ENCODE measurements around the gene CRIM1. TPM values are rescaled to one million over a fixed set of nuclear protein-coding genes. Genes with fewer than 3 reads are reported as not detected.
A peak's percentile ranks its signal among the peaks of the same experiment; 100 is the strongest.

CRIM1 gene
- total RNA-seq, 1 experiment from 2014 or later = 133 TPM

GRCh38 chr2:36329746-36330472, 25.7 kb upstream of the CRIM1 start:
- peak in 1 of 2 experiments; percentile 94 for DNase-seq
- peaks cover 38% of the 10 kb centered on the region for H3K4me1 ChIP-seq (replicated peaks; ENCODE audit: insufficient read depth)
- H4K20me1 ChIP-seq (ENCODE audit: insufficient read depth) = no peaks in the 10 kb centered on the region
- H3K27me3 ChIP-seq (ENCODE audit: insufficient read depth, low read depth) = no peaks in the 10 kb centered on the region
- TF ChIP-seq CTCF (conservative IDR thresholded peaks at IDR 0.05) = no peak
- TF ChIP-seq EZH2 (IDR thresholded peaks at IDR 0.05; ENCODE audit: low read depth) = no peak
- intact Hi-C loops (cut with micrococcal nuclease; ENCODE audit: unreplicated experiment) = loop anchor here (5.0 kb wide), 1 partner anchor 232 kb away; no protein-coding TSS in a partner anchor
- no peaks in the 10 kb centered on the region for H3K36me3 ChIP-seq (ENCODE audit: low read depth)
- H3K4me2 ChIP-seq = peak overlapping the region; percentile 9
- peak overlapping the region; percentile 61 for H3K27ac ChIP-seq
- no peak overlapping the region for H3K4me3 ChIP-seq
- no peaks in the 10 kb centered on the region for H3F3A ChIP-seq (ENCODE audit: insufficient read depth, low read depth)
- H3K9me3 ChIP-seq (ENCODE audit: insufficient read depth, low read depth) = no peaks in the 10 kb centered on the region
- H3K9me2 ChIP-seq (ENCODE audit: insufficient read depth) = no peaks in the 10 kb centered on the region
- H2AFZ ChIP-seq = no peak overlapping the region
- CTCF ChIA-PET = no interaction called here
- BruUV-seq (replicated peaks) = no TSS peak
- H3K79me2 ChIP-seq (ENCODE audit: low read depth) = no peaks in the 10 kb centered on the region
- POLR2A ChIA-PET (ENCODE audit: unreplicated experiment) = interaction anchor here (0.6 kb wide), 1 partner anchor 289 kb away, joined by 6 read pairs; no protein-coding TSS in a partner anchor

- H2AFZ ChIP-seq = peak overlapping the region; percentile 20; the same call in 1 of the 2 replicates
- H3K9me3 ChIP-seq (ENCODE audit: insufficient read depth, low read depth) = no peaks in the 10 kb centered on the region
- H3K27me3 ChIP-seq (ENCODE audit: insufficient read depth, low read depth) = no peaks in the 10 kb centered on the region
- H3K36me3 ChIP-seq (ENCODE audit: low read depth) = no peaks in the 10 kb centered on the region
- no TSS peak for BruUV-seq (replicated peaks)
- no peaks in the 10 kb centered on the region for H3K9me2 ChIP-seq (ENCODE audit: insufficient read depth)
- no peaks in the 10 kb centered on the region for H3F3A ChIP-seq (ENCODE audit: insufficient read depth, low read depth)
- CTCF ChIA-PET = no interaction called here
- peak overlapping the region; percentile 61 for H3K27ac ChIP-seq
- no peaks in the 10 kb centered on the region for H3K79me2 ChIP-seq (ENCODE audit: low read depth)
- POLR2A ChIA-PET (ENCODE audit: unreplicated experiment) = interaction anchor here (0.5 to 0.7 kb wide), 4 partner anchors 61 to 290 kb away, joined by 3 to 9 read pairs (median 4); no protein-coding TSS in a partner anchor
- intact Hi-C loops (cut with micrococcal nuclease; ENCODE audit: unreplicated experiment) = loop anchor here (5.0 kb wide), 1 partner anchor 232 kb away; no protein-coding TSS in a partner anchor
- H3K4me1 ChIP-seq (replicated peaks; ENCODE audit: insufficient read depth) = peaks cover 38% of the 10 kb centered on the region
- peak overlapping the region; percentile 14 for H3K4me2 ChIP-seq
- no peak overlapping the region for H3K4me3 ChIP-seq
- DNase-seq = peak in 1 of 2 experiments; percentile 86
- H4K20me1 ChIP-seq (ENCODE audit: insufficient read depth) = no peaks in the 10 kb centered on the region
- TF ChIP-seq EZH2 (IDR thresholded peaks at IDR 0.05; ENCODE audit: low read depth) = no peak
- TF ChIP-seq CTCF (conservative IDR thresholded peaks at IDR 0.05) = no peak
Observed at GRCh38 chr2:36330473-36331395, 24.8 kb upstream of the CRIM1 start.

GRCh38 chr2:36333350-36334012, 22.1 kb upstream of the CRIM1 start:
- BruUV-seq (replicated peaks) = no TSS peak
- ChIA-PET CTCF (interaction anchor here (1.4 kb wide), 1 partner anchor 19 kb away, joined by 6 read pairs; no protein-coding TSS in a partner anchor), POLR2A (ENCODE audit: unreplicated experiment) (no interaction called here)
- Histone ChIP-seq H3K4me3 (no peak overlapping the region), H3K9me2 (ENCODE audit: insufficient read depth) (no peaks in the 10 kb centered on the region), H4K20me1 (ENCODE audit: insufficient read depth) (no peaks in the 10 kb centered on the region), H3K27ac (no peak overlapping the region), H2AFZ (peak overlapping the region; percentile 52; the same call in 1 of the 2 replicates), H3K4me1 (replicated peaks; ENCODE audit: insufficient read depth) (peaks cover 49% of the 10 kb centered on the region), H3K27me3 (ENCODE audit: insufficient read depth, low read depth) (no peaks in the 10 kb centered on the region), H3K9me3 (ENCODE audit: insufficient read depth, low read depth) (no peaks in the 10 kb centered on the region), H3K36me3 (ENCODE audit: low read depth) (no peaks in the 10 kb centered on the region), H3F3A (ENCODE audit: insufficient read depth, low read depth) (peaks cover 7% of the 10 kb centered on the region; the same call in 1 of the 2 replicates), H3K79me2 (ENCODE audit: low read depth) (no peaks in the 10 kb centered on the region), H3K4me2 (peak overlapping the region; percentile 4; the same call in 1 of the 2 replicates)
- intact Hi-C loops (cut with micrococcal nuclease; ENCODE audit: unreplicated experiment) = loop anchor here (5.0 kb wide), 1 partner anchor 229 kb away; no protein-coding TSS in a partner anchor
- TF ChIP-seq CTCF (conservative IDR thresholded peaks at IDR 0.05) = no peak; the same call in 1 of the 2 replicates
- TF ChIP-seq EZH2 (IDR thresholded peaks at IDR 0.05; ENCODE audit: low read depth) = no peak
- DNase-seq = peak in 1 of 2 experiments; percentile 60

All from PC-9 (cell line).